A549 (cell line): ENCODE results near the gene INO80. TPM values are rescaled to one million over a fixed set of nuclear protein-coding genes. Genes with fewer than 3 reads are reported as not detected.

Source experiments
- ATAC-seq, 2 experiments: fragments of 200-7000 bp in 1 of 2; fragments of >200 bp in 1 of 2; cut with Nextera tagmentation in 1 of 2; cut with Tn5 transposase in 1 of 2; 3 replicates each; pipeline versions ENCODE4 v1.8.0 to v1.9.1; 2018 to 2020; ENCODE audit warnings: mild to moderate bottlenecking in 1 of 2, moderate library complexity in 1 of 2
- CTCF ChIA-PET: fragments of 300-600 bp; sonication (Branson Sonifier 250); formaldehyde crosslinking; extraction: SDS; loops from one replicate; lab custom pipeline; 2021; ENCODE audit warnings: antibody characterized with exemption, inconsistent platforms; lab: Yijun Ruan, JAX
- POLR2A ChIA-PET: fragments of 350-600 bp; formaldehyde crosslinking; extraction: SDS; loops from one replicate; lab custom pipeline; 2021; ENCODE audit warnings: antibody characterized with exemption, inconsistent platforms; lab: Yijun Ruan, JAX
- DNase-seq, 2 experiments: peaks; one replicate each; pipeline versions ENCODE4 v3.0.0 to v3.0.0-alpha.2; 2011 to 2016; ENCODE audit warnings: low read depth in 1 of 2, low spot score in 1 of 2
- FAIRE-seq: peaks from 2 replicates; lab custom pipeline; 2011; peaks lifted over from hg19 to GRCh38; lab: Jason Lieb, UNC
- H3K27ac ChIP-seq, 2 experiments: fragments of >200 bp; sonication (Bioruptor Twin); formaldehyde crosslinking; 3 replicates each; pipeline ENCODE4 v1.5.1; 2016 to 2017
- H3K4me1 ChIP-seq: fragments of >200 bp; sonication (Bioruptor Twin); formaldehyde crosslinking; 3 replicates; pipeline ENCODE4 v1.6.1; 2016
- H3K4me2 ChIP-seq: fragments of >200 bp; sonication (Bioruptor Twin); formaldehyde crosslinking; 3 replicates; pipeline ENCODE4 v1.6.1; 2016
- H3K4me3 ChIP-seq: fragments of >200 bp; sonication (Bioruptor Twin); formaldehyde crosslinking; 3 replicates; pipeline ENCODE4 v1.5.1; 2016
- H3K9me3 ChIP-seq: fragments of >200 bp; sonication (Bioruptor Twin); formaldehyde crosslinking; 3 replicates; pipeline ENCODE4 v1.6.1; 2016
- CBX8 ChIP-seq: fragments of 200-600 bp; sonication (generic); IDR thresholded peaks from 2 replicates; pipeline ENCODE4 v1.6.1; 2016
- CHD4 ChIP-seq: fragments of 200-600 bp; sonication (generic); IDR thresholded peaks from 2 replicates; pipeline ENCODE4 v1.6.1; 2016; ENCODE audit warnings: antibody characterized with exemption, mild to moderate bottlenecking, borderline replicate concordance
- EP300 ChIP-seq, 2 experiments: fragments of >200 bp; sonication (Bioruptor Twin); formaldehyde crosslinking; IDR thresholded peaks; 2 replicates in 1 of 2; 3 replicates in 1 of 2; pipeline ENCODE4 v1.6.1; 2016 to 2017
- ESRRA ChIP-seq: fragments of 150-350 bp; IDR thresholded peaks from 2 replicates; pipeline ENCODE4 v1.6.1; 2014; ENCODE audit warnings: mild to moderate bottlenecking, low read length, borderline replicate concordance
- FOSL2 ChIP-seq, 2 experiments: fragments of 450-650 bp in 1 of 2; fragments of >200 bp in 1 of 2; sonication (Bioruptor Twin) in 1 of 2; formaldehyde crosslinking; IDR thresholded peaks; 2 replicates each; pipeline versions ENCODE4 v1.5.0 to v1.6.1; 2016 to 2020; ENCODE audit warnings: mild to moderate bottlenecking in 1 of 2, moderate library complexity in 1 of 2
- FOXS1 ChIP-seq: fragments of 250-450 bp; sonication (Bioruptor Pico); IDR thresholded peaks from 2 replicates; pipeline ENCODE4 v1.5.0; 2020; ENCODE audit warnings: mild to moderate bottlenecking, moderate library complexity
- HDAC2 ChIP-seq: fragments of 200-600 bp; sonication (generic); IDR thresholded peaks from 2 replicates; pipeline ENCODE4 v1.6.1; 2016
- HOXA7 ChIP-seq: fragments of 250-450 bp; sonication (Bioruptor Pico); IDR thresholded peaks from 2 replicates; pipeline ENCODE4 v1.5.0; 2020; ENCODE audit warnings: mild to moderate bottlenecking, moderate library complexity
- HOXB13 ChIP-seq: fragments of 250-450 bp; sonication (Bioruptor Pico); IDR thresholded peaks from 2 replicates; pipeline ENCODE4 v1.5.0; 2020; ENCODE audit warnings: low read depth, mild to moderate bottlenecking, moderate library complexity
- MAFK ChIP-seq: fragments of 450-650 bp; IDR thresholded peaks from 2 replicates; pipeline ENCODE4 v1.6.1; 2014; ENCODE audit not compliant: partially characterized antibody
- MAZ ChIP-seq: fragments of 150-350 bp; IDR thresholded peaks from 2 replicates; pipeline ENCODE4 v1.6.1; 2014; ENCODE audit warnings: antibody characterized with exemption, low read depth, low read length, borderline replicate concordance
- NPAS2 ChIP-seq: fragments of 250-450 bp; sonication (Bioruptor Pico); IDR thresholded peaks from 2 replicates; pipeline ENCODE4 v1.8.0; 2022; ENCODE audit warnings: mild to moderate bottlenecking, moderate library complexity, borderline replicate concordance
- POLR2A ChIP-seq: IDR thresholded peaks from 2 replicates; pipeline ENCODE4 v1.6.1; 2012; ENCODE audit warnings: mild to moderate bottlenecking, low read length
- RARB ChIP-seq: fragments of 250-450 bp; sonication (Bioruptor Pico); IDR thresholded peaks from 2 replicates; pipeline ENCODE4 v1.8.0; 2021; ENCODE audit warnings: mild to moderate bottlenecking, moderate library complexity
- RNF2 ChIP-seq: fragments of 200-600 bp; sonication (generic); IDR thresholded peaks from 2 replicates; pipeline ENCODE4 v1.6.1; 2016; ENCODE audit warnings: low read depth, mild to moderate bottlenecking, antibody characterized with exemption, moderate library complexity, borderline replicate concordance
- SREBF2 ChIP-seq: fragments of 450-650 bp; IDR thresholded peaks from 2 replicates; pipeline ENCODE4 v1.6.1; 2014; ENCODE audit warnings: mild to moderate bottlenecking, moderate library complexity
- ZNF302 ChIP-seq: fragments of 250-450 bp; sonication (Bioruptor Pico); IDR thresholded peaks from 2 replicates; pipeline ENCODE4 v1.9.0; 2021; ENCODE audit warnings: inconsistent platforms, mild to moderate bottlenecking, moderate library complexity
- WGBS: methylation state at CpG from one replicate; pipeline ENCODE4 v1.1.6; 2017; ENCODE audit errors: missing lambda C conversion rate; 5-methylcytosine and 5-hydroxymethylcytosine counted together
- polyA plus RNA-seq, 4 experiments: library from polyadenylated mRNA; depleted of rRNA in 3 of 4; stranded (reverse); fragments of >200 nt; fragmentation: RNase III in 1 of 4; extraction: RNeasy Plus Mini Kit Qiagen cat#74134 plus additional on column Dnase treatment in 1 of 4; gene quantifications; 2 replicates in 3 of 4; 3 replicates in 1 of 4; pipeline ENCODE4 v1.2.3, GENCODE V29; 2011 to 2017
- TF ChIP-seq, protein P1 (sequence below): fragments of >200 bp; sonication (Bioruptor Twin); formaldehyde crosslinking; IDR thresholded peaks from 3 replicates; pipeline ENCODE4 v1.5.1; 2016
- TF ChIP-seq, protein P2 (sequence below): fragments of >200 bp; sonication (Bioruptor Twin); formaldehyde crosslinking; IDR thresholded peaks from 3 replicates; pipeline ENCODE4 v1.6.1; 2016
- TF ChIP-seq, protein P3 (sequence below): IDR thresholded peaks from 2 replicates; pipeline ENCODE4 v1.6.1; 2012
- TF ChIP-seq, protein P4 (sequence below): fragments of 250-450 bp; sonication (Bioruptor Pico); IDR thresholded peaks from 2 replicates; pipeline ENCODE4 v1.5.0; 2020; ENCODE audit warnings: low read depth, mild to moderate bottlenecking, moderate library complexity
- TF ChIP-seq, protein P5 (sequence below): IDR thresholded peaks from 2 replicates; pipeline ENCODE4 v1.6.1; 2012; ENCODE audit warnings: low read depth, borderline replicate concordance
- TF ChIP-seq, protein P6 (sequence below): fragments of 250-450 bp; sonication (Bioruptor Pico); IDR thresholded peaks from 2 replicates; pipeline ENCODE4 v1.5.0; 2021; ENCODE audit warnings: mild to moderate bottlenecking, moderate library complexity, borderline replicate concordance

INO80 gene
- polyA plus RNA-seq, 2 of the 4 experiments (the other 2 are of a cell fraction): 6.7 to 10.9 TPM

DNA sequence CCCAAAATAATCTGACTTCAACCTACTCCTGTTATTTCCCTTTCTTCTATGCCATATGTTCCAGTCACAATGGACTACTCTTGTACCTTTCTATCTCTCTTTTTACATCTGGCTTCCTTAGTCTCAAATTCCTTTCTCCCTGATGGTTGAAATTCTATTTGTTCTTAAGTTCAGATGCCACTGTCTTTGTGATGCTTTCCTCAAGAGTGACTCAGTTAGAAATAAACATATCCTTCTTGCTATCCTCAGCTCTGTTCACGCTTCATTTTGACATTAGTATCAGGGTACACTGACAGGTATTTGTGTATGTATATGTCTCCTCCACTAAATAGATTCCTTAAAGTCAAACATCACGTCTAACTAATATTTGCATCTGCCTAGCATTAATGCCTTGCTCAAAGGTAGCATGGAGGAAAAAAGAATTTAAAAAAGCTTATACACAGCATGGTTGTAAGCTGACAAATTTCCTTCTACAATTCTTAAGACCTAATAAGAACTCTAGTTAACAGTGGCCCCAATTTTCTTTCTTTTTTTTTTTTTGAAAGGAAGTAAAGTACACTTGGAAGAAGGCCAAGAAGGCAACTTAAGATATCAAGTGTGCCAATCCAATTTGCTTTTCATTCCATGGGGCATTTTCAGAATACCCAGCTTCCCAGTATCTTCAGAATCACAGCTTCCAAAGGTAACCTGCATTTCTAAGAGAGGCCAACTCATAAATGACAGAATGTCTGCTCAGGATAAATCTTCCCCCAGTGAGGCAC is 104.8 kb downstream of the INO80 start (continued):
- TF ChIP-seq, protein P1, sequence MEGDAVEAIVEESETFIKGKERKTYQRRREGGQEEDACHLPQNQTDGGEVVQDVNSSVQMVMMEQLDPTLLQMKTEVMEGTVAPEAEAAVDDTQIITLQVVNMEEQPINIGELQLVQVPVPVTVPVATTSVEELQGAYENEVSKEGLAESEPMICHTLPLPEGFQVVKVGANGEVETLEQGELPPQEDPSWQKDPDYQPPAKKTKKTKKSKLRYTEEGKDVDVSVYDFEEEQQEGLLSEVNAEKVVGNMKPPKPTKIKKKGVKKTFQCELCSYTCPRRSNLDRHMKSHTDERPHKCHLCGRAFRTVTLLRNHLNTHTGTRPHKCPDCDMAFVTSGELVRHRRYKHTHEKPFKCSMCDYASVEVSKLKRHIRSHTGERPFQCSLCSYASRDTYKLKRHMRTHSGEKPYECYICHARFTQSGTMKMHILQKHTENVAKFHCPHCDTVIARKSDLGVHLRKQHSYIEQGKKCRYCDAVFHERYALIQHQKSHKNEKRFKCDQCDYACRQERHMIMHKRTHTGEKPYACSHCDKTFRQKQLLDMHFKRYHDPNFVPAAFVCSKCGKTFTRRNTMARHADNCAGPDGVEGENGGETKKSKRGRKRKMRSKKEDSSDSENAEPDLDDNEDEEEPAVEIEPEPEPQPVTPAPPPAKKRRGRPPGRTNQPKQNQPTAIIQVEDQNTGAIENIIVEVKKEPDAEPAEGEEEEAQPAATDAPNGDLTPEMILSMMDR: no peak
- TF ChIP-seq POLR2A: no peak

DNA sequence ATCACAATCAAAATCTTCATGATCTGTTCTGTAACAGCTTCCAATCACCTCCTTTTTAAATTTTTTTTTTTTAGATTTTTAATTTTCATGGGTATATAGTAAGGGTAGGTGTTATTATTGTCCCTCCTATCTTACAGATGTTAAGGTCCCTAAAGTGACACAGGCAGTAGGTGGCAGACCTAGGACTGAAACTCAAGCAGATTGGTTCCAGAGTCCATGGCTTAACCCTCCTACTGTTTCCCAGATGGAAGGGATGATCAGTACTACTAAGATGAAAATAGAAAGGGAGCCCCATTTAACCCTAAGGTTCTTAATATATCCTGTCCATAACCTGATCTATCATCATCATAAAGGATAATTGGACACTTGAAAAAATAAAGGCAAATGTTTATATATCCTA is 105.7 kb downstream of the INO80 start:
- TF ChIP-seq, protein P2, sequence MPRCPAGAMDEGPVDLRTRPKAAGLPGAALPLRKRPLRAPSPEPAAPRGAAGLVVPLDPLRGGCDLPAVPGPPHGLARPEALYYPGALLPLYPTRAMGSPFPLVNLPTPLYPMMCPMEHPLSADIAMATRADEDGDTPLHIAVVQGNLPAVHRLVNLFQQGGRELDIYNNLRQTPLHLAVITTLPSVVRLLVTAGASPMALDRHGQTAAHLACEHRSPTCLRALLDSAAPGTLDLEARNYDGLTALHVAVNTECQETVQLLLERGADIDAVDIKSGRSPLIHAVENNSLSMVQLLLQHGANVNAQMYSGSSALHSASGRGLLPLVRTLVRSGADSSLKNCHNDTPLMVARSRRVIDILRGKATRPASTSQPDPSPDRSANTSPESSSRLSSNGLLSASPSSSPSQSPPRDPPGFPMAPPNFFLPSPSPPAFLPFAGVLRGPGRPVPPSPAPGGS: no peak
- TF ChIP-seq ESRRA (no peak), HOXA7 (CRISPR knock-in tag) (no peak), EP300 (IDR thresholded peaks at IDR 0.05) (no peak), CHD4 (no peak), CBX8 (no peak), HDAC2 (no peak), NPAS2 (CRISPR knock-in tag) (no peak), MAFK (no peak), RNF2 (no peak), SREBF2 (no peak)
- TF ChIP-seq, protein P3, sequence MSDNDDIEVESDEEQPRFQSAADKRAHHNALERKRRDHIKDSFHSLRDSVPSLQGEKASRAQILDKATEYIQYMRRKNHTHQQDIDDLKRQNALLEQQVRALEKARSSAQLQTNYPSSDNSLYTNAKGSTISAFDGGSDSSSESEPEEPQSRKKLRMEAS: no peak
- TF ChIP-seq, protein P4, sequence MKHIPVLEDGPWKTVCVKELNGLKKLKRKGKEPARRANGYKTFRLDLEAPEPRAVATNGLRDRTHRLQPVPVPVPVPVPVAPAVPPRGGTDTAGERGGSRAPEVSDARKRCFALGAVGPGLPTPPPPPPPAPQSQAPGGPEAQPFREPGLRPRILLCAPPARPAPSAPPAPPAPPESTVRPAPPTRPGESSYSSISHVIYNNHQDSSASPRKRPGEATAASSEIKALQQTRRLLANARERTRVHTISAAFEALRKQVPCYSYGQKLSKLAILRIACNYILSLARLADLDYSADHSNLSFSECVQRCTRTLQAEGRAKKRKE (CRISPR knock-in tag): no peak
- Histone ChIP-seq H3K4me3 (no peak overlapping the region), H3K4me1 (peaks cover 25% of the 10 kb centered on the region), H3K9me3 (no peaks in the 10 kb centered on the region), H3K27ac (no peak overlapping the region), H3K4me2 (no peak overlapping the region)
- POLR2A ChIA-PET: no interaction called here
- no peak for ATAC-seq
- no peak for DNase-seq
- no peak for FAIRE-seq
- CTCF ChIA-PET: interaction anchor here (1.8 kb wide), 1 partner anchor 68 kb away, joined by 9 read pairs; no protein-coding TSS in a partner anchor

- H3K4me3 ChIP-seq: no peak overlapping the region
- 85% methylated on average over 2 of the region's 2 CpGs for WGBS
- no peak overlapping the region for H3K27ac ChIP-seq
- no peak for FAIRE-seq
- no peak overlapping the region for H3K4me2 ChIP-seq
- no peak for DNase-seq
- H3K4me1 ChIP-seq: peaks cover 16% of the 10 kb centered on the region
- no peaks in the 10 kb centered on the region for H3K9me3 ChIP-seq
- ATAC-seq: no peak
- CTCF ChIA-PET: interaction anchor here (1.3 to 2.6 kb wide), 4 partner anchors 30 to 149 kb away, joined by 3 to 19 read pairs (median 4); no protein-coding TSS in a partner anchor
- TF ChIP-seq FOXS1 (CRISPR knock-in tag): no peak
- TF ChIP-seq, all 56 proteins: peak for 0
- POLR2A ChIA-PET: interaction anchor here (0.6 kb wide), 1 partner anchor 256 kb away, joined by 4 read pairs; no protein-coding TSS in a partner anchor
Observed at GRCh38 chr15:41006479-41006878, 109.6 kb downstream of the INO80 start.

DNA sequence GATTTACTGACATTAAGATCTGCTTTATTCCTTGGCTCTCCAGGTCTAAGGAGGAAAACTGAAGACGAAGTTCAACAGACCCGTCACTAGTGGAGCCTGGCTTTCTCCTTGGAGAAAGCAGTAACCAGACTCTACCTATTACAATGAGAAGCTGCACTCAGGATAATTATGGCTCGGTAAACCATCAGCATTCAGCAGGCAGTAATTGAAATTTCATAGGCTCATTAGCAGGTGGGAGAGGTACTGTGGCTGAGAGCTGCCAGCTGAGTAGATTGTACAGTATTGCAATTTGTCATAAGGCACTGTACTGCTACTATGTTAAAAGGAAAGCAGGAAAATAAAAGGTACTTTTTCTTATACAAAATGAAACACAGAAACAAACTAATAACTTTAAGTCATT is 111.6 kb downstream of the INO80 start:
- no peaks in the 10 kb centered on the region for H3K9me3 ChIP-seq
- ChIA-PET POLR2A (no interaction called here), CTCF (interaction anchor here (0.9 to 1.7 kb wide), 3 partner anchors 17 to 100 kb away, joined by 4 to 6 read pairs (median 5); no protein-coding TSS in a partner anchor)
- WGBS: 94% methylated on average over 3 of the region's 3 CpGs
- no peak for ATAC-seq
- H3K4me2 ChIP-seq: no peak overlapping the region
- DNase-seq: no peak
- no peak overlapping the region for H3K4me3 ChIP-seq
- no peak overlapping the region for H3K27ac ChIP-seq
- H3K4me1 ChIP-seq: peaks cover 29% of the 10 kb centered on the region
- no peak for TF ChIP-seq MAZ
- no peak for TF ChIP-seq MAFK
- TF ChIP-seq, protein P5, sequence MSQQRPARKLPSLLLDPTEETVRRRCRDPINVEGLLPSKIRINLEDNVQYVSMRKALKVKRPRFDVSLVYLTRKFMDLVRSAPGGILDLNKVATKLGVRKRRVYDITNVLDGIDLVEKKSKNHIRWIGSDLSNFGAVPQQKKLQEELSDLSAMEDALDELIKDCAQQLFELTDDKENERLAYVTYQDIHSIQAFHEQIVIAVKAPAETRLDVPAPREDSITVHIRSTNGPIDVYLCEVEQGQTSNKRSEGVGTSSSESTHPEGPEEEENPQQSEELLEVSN: no peak
- TF ChIP-seq RARB (CRISPR knock-in tag): no peak
- TF ChIP-seq FOSL2 (IDR thresholded peaks at IDR 0.05): no peak
- no peak for TF ChIP-seq FOSL2 (CRISPR knock-in tag; IDR thresholded peaks at IDR 0.05)
- TF ChIP-seq ZNF302: no peak
- TF ChIP-seq, protein P6, sequence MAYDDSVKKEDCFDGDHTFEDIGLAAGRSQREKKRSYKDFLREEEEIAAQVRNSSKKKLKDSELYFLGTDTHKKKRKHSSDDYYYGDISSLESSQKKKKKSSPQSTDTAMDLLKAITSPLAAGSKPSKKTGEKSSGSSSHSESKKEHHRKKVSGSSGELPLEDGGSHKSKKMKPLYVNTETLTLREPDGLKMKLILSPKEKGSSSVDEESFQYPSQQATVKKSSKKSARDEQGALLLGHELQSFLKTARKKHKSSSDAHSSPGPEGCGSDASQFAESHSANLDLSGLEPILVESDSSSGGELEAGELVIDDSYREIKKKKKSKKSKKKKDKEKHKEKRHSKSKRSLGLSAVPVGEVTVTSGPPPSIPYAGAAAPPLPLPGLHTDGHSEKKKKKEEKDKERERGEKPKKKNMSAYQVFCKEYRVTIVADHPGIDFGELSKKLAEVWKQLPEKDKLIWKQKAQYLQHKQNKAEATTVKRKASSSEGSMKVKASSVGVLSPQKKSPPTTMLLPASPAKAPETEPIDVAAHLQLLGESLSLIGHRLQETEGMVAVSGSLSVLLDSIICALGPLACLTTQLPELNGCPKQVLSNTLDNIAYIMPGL: no peak
- no peak for TF ChIP-seq HOXB13
- FAIRE-seq: no peak
